Inflammatory macrophage treated with lipopolysaccharide for 4 hours (primary cell): ENCODE data around the gene EML4.
"Not testable (repeated sequence)": the region's sequence is repeated elsewhere in the genome, so short reads cannot be mapped to it uniquely, and the experiment has no call there.

ENCODE experiments used
- DNase-seq: peaks from one replicate; pipeline ENCODE4 v3.0.0-alpha.2; 2020

The EML4 gene, protein sequence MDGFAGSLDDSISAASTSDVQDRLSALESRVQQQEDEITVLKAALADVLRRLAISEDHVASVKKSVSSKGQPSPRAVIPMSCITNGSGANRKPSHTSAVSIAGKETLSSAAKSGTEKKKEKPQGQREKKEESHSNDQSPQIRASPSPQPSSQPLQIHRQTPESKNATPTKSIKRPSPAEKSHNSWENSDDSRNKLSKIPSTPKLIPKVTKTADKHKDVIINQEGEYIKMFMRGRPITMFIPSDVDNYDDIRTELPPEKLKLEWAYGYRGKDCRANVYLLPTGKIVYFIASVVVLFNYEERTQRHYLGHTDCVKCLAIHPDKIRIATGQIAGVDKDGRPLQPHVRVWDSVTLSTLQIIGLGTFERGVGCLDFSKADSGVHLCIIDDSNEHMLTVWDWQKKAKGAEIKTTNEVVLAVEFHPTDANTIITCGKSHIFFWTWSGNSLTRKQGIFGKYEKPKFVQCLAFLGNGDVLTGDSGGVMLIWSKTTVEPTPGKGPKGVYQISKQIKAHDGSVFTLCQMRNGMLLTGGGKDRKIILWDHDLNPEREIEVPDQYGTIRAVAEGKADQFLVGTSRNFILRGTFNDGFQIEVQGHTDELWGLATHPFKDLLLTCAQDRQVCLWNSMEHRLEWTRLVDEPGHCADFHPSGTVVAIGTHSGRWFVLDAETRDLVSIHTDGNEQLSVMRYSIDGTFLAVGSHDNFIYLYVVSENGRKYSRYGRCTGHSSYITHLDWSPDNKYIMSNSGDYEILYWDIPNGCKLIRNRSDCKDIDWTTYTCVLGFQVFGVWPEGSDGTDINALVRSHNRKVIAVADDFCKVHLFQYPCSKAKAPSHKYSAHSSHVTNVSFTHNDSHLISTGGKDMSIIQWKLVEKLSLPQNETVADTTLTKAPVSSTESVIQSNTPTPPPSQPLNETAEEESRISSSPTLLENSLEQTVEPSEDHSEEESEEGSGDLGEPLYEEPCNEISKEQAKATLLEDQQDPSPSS

DNA sequence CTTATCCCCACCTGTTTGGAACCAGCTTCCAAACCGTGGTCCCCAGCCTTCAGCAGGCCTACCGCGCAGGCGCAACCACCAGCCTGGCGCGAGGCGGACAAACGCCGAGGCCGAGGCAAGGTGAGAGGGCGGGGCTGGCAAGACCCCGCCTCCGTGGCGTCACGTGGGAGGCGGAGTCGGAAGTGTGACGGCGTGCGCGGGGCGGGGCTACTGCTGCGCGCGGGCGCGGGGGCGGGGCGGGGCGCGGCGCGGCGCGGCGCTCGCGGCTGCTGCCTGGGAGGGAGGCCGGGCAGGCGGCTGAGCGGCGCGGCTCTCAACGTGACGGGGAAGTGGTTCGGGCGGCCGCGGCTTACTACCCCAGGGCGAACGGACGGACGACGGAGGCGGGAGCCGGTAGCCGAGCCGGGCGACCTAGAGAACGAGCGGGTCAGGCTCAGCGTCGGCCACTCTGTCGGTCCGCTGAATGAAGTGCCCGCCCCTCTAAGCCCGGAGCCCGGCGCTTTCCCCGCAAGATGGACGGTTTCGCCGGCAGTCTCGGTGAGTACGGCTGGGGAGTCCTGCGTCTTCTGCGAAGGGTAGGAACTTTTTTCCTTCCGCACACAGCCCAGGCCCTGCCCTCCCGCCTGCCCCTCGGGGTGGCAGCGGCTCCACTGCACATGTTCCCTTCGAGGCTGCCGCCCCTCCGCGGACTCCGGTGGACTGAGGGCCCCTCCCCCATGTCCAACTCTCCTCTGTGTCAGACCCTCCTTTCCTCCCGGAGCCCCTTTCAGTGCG is at the start of gene EML4:
EML4 (plus strand) TSS at position 254 of the 774 bp plus-strand sequence; CDS start at position 513, 259 bp downstream.
- DNase-seq: peak; percentile 91

DNA sequence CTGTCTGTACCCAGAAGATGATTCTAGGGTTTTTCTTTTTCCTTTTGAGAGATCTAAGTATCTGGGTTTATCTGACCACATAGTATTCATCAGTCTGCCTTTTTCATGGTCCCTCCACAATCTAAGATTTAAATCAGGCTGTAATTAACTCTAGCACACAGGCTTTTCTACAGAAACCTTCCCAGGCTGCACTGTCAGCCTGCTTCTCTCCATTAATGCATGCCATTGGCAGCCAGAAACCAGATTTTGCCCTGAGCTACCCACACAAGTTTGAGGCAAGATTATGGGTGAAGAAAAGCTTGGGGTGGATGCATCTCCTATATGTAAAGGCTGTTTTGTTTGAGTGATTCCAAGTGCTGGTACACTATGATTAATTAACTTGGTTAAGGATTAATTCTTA is 45.7 kb upstream of the EML4 start:
- no peak for DNase-seq

DNA sequence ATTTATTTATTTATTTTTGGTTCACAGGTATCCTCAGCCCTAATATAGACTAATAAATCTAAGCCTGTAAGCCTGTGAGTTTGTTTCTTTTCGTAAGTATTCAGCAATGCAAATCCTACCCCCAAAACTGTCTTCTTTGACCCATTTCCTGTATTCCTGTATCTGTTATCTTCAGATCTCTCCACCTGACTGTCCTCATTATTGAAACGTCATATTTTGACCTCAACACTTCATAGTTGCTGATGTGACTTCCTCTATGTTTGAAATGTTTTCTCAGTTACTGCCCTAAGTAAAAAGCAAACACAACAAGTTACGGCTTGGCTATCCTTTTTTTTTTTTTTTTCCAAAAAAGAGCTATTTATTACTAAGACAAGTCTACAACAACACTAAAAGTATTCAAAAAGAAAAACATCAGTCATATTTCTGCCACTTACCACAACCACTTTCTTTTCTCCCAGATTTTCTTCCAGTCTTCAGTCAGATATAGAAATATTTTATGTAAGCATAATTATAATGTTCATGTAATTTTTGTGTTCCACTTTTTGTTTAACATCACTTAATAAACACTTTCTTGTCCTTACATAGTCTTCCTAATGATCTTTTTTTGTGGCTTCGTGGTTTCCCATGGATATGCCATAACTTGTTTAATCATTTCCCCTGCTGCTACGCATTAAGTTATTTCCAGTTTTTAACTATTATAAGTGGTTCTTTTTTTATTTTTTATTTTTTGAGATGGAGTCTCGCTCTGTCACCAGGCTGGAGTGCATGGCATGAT is 45.0 kb upstream of the EML4 start:
- peak; percentile 46 for DNase-seq

DNA sequence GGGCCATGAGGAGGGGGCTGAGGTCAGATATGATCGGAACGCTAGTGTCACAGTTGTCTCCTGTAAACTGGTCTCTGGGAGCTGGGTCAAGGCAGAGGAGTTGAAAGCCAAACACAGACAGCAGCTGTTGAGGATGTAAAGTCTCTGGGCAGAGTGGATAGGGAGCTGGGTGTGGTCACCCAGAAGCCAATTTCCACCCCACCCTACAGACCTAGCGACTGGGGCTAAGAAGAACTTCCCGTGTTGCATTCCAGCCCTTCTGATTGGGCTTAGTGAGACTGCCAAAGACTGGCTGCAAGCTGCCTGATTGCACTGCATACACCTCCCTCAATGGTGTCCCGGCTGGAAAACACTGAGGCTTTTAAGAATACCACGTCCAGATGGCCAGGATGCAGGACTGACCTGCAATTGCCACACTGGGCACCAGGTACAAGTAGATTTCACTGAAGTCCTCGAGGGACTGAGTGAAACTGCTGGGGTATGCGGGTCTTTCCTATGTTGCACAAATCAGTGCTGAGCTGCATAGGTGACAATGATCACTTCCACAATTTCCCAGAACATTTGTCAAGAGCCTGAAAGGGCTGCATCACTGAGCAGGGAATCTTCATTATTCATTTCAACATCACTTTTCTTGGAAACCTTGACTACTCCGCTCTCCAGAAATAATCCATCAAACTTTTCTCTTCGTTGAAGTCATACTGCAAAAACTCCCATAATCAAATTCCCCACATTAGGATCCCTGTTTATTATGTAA is 43.1 kb upstream of the EML4 start:
- DNase-seq: peak; percentile 71

DNA sequence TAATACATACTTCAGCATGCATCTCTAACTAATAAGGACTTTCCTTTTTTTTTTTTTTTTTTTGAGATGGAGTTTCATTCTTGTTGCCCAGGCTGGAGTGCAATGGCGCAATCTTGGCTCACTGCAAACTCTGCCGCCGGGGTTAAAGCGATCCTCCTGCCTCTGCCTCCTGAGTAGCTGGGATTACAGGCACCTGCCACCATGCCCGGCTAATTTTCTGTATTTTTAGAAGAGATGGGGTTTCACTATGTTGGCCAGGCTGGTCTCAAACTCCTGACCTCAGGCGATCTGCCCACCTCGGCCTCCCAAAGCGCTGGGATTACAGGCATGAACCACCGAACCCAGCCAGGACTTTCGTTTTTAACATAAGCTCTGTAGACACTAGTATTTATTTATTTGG is 42.3 kb upstream of the EML4 start:
- DNase-seq: not testable (repeated sequence)

DNA sequence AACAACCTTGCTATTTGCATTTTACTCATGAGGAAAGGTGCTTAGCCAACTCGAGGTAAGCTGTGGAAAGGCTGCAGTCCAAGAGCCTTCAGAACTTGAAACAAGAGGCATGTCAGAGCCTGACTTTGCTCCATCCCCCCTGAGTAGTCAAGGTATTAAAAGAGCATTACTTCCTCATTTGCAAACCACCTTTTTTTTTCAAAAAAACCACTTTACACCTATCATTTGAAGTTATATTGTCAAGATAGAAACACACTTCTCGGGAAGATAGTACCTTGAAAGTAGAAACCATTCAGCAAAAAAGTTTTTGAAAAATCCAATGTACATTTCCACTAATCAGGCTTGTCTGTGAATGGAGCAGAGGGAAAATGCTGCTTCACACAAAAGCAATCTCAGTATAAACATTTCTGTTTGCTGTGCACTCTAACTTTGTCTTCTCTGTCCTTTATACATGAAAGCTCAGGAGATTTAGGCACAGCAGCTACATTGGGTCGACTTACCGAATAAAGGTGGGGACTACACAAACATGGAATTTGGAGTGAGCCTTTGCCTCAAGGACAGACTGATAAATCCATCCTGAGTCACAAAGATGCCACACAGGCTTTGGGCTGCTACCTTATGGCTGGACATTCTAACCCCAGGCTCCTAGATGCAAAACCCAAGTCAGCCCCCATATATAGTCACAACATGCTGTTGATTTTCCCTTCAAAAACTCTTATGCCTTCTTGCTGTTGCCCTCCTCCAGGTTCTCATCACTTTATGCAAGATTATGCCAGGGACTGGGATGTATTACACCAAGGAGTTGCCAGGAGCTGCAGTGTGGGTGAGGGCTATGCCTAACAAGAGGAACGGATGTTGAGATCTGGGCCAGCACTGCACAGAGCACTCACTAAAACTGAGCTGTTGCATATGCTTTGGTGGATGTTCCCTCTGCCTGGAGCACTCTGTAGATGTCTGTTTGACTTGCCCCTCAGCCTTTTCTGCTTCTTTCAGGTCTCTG is 41.4 kb upstream of the EML4 start:
- DNase-seq: no peak

DNA sequence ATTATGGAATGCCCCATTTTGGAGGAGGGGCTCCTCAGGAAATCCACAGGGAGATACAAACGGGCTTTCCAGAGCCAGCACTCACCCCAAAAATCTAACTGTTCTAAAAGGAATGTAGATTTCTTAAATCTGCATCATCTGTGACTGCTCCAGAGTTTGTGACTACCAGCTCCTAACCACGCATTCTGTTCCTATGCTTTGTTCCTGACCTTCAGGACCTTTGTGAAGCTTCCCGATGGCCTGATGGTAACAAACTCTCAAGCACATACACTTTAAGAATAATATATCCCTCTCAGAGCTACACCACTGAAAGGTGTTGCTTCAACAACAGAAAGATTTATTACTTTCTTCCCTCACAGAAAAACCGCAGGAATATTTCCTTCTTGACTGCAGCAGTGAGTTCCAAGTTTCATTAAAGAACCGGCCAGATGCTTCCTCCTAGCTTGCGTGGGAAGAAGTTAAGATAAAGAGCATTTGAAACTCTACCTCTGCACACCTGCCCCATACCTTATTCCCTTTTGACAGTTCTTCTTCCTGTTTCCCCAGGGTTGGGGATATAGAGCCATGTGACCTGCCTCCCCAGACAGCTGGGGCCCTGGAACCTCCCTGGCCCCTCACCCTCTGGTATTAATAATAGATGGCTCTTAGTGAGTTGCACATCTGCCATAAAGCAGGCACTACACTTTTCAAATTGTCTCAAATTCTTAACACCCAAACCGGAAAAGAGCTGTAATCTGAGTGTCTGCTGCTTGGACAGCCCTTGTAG is 40.2 kb upstream of the EML4 start:
- no peak for DNase-seq

DNA sequence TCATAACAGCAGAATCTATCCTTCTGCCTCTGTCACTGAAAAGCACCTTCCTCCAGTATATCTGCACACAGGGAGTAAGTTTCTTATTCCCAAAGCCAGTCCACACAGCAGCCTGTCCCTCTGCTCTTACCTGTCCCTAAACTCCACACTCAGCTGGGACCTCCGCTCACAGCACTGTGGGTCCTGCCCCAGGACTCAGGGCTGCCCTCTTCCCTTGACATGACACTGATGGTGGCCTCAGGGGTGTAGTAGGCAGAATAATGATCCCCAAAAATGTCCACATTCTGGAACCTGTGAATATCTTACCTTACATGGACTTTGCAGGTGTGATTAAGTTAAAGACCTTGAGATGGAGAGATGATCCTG is 39.7 kb upstream of the EML4 start:
- DNase-seq: no peak

DNA sequence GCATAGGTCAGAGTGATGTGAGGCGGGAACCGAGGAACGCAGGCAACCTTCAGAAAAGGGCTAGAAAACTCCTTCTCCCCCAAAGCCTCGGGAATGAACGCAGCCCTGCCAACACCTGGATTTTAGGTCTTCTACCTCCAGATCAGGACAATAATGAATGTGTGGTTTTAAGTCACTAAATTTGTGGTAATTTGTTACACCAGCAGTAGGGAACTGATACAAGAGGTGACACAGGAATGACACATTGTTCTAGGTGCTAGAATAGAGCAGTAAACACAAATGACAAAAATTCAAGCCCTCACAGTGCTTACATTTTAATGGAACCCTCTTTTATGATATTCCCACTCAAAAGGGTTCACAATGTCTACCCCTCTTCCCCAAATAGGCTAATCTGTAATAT is 39.2 kb upstream of the EML4 start:
- no peak for DNase-seq

DNA sequence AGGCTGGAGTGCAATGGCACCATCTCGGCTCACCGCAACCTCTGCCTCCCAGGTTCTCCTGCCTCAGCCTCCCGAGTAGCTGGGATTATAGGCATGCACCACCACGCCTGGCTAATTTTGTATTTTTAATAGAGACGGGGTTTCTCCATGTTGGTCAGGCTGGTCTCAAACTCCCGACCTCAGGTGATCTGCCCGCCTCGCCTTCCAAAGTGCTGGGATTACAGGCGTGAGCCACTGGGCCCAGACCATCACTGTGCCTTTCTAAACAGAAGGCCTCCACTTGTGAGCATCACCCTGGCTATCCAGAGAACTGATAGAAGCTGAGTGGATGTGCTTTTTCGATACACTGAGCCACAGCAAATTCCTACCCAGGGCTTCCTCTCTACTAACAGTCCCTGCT is 38.3 kb upstream of the EML4 start:
- DNase-seq: not testable (repeated sequence)

DNA sequence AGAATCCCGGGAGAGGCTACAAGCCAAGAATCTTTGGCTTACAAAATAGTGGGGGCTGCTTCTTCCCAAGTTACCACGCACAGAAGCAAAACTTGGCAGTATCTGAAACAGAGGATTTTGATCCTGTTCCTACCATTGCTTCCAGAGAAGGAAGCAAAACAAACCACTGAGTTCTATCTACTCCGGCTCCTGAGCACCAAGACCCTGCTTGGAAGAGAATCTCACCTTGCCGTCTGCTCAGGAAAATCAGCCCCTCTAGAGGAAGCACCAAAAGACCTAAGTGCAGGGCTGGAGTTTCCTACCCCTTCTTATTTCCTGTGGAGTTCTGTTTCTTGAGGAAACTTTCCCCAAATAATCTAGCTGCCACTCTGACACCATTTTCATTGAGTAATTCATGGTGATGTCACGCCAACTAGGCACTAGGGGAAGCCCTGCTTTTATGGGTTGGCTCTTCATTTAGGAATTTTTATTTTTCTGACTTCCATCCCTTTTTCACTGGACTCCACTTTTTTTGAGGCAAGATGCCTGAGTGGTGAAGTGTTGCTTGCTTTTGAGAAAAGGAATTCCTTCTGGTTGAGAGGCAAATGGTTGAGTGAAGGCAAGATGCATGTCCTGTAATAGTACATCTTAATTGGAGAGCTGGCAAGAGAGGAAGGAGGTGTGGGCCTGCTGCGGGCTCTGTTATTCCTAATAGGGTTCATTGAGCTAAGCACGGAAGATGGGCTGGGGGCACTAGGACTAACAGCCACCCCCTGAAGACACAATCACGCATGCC is 36.8 kb upstream of the EML4 start:
- peak; percentile 88 for DNase-seq

DNA sequence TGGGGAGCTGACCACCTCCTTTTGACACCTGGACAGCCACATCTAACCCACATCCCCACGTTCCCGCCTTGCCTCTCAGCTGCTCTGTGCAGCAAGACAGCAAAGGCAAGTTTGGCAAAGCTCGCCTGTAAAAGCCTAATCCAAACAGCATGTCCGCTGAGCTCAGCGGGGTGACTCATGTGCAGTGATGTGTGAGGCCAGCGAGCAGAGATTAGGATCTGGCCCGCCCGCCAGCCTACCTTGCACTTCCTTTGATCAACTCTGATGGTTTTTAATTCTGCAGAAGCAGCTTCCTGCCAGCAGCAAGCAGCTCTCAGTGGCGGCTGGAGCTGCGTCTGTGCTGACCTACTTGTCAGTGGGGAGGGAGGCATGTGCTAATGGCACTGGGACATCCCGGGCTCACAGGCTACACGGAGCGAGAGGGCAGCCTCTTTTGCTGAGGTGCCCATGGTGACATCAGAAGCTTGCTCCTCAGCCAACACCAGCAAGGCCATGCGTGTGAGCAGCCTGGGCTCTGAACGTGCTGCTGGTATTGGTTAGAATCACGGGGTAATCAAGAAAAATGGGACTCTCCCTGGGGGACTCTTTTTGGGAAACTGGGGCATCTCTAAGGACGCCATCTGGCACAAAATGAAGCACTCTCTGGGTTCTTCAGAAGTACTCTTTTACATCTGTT is 36.0 kb upstream of the EML4 start:
- peak; percentile 82 for DNase-seq

DNA sequence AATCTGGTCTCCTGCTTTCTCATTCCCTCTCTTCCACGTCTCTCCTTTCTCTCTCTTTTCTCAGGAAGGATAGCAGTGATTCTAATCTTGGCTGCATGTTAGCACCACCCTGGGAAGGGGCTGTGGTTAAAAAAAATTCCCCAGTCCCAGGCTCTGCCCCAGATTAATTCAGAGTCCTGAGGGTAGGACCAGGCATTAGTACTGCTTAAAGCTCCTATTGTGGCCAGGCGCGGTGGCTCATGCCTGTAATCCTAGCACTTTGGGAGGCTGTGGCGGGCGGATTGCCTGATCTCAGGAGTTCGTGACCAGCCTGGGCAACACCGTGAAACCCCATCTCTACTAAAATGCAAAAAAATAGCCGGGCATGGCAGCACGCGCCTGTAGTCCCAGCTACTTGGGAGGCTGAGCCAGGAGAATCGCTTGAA is 35.4 kb upstream of the EML4 start:
- no peak for DNase-seq

DNA sequence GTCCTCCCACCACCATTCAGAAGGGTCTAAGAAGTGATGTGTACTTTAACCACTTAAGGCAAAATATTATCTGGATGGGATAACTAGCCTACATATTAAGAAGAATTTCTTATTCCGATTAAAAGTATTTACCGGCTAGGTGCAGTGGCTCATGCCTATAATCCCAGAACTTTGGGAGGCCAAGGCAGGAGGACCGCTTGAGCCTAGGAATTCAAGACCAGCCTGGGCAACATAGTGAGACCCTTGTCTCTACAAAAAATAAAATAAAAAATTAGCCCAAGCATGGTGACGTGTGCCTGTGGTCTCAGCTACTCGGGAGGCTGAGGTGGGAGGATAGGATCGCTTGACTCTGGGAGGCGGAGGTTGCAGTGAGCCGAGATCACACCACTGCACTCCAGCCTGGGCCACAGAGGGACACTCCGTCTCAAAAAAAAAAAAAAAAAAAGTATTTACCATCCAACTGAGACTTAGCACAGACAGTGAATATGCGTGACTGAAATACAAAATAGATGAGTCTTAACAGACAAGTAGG is 34.7 kb upstream of the EML4 start:
- not testable (repeated sequence) for DNase-seq

DNA sequence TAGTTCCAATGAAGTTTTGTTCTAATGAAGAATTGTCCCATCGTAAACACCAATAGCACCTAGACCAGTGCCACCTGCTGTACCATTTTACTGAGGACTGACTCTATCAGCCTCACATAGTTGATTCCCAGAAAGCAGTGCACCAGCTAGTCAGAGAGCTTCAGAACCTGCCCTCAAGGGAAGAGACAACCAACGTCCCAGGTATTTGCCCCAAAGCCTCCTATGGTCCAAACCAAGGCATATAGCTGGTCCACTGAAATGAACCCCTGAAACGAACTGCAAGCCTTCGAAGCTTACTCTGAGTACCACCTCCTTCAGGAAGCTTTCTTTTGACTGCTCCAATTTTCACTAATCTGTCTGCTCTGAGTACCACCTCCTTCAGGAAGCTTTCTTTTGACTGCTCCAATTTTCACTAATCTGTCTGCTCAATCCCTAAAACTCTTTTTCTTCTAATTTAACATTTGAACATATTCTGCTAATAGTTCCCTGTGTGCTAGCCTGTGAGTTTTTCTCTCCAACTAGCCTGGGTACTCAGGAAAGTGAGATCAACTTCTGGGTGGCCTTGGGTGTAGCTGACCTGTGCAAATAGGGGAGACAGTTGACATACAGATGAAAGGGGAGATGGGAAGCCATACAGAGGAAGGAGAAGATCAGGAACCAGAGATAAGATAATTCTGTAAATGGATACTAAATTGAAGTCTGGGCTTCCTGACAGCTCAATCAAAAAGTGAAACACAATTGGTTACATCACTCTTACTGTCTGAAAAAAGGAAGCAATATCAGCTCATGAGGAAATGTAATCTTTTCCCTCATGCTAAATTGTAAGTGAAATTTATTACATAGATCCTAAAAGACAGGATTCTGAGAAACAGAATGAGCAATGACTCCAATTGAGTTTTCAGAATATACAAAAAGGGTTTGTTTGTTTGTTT is 33.5 kb upstream of the EML4 start:
- peak; percentile 94 for DNase-seq

DNA sequence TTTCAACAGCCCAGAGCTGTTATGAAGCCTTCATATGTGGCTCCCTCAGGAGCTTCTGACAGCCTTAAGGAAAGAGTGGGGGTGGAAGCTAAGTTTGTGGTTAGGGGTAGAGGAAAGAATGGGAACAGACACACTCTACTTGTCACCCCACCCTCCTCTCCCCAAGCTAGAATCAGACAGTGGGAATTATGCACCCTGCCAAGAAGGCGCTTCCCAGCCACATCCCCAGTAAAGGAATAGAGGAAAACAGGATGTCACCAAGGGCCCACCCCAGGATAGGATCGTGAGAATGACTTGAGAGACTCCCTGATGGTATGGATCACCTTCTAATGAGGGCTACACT is 32.4 kb upstream of the EML4 start:
- no peak for DNase-seq
